ENCODE data around the gene PYCARD. TPM values are rescaled to one million over a fixed set of nuclear protein-coding genes. Genes with fewer than 3 reads are reported as not detected.

The PYCARD gene
- total RNA-seq, 1 donor from 2014 or later, result 88.2 TPM

GRCh38 chr16:31225193-31225592, 22.6 kb upstream of the PYCARD start:
- TF ChIP-seq CTCF (IDR thresholded peaks at IDR 0.05; ENCODE audit: insufficient read depth, low read length, severe bottlenecking), result no peak
- Histone ChIP-seq H3K27me3 (ENCODE audit: control insufficient read depth, insufficient read depth, low read length) (no peaks in the 10 kb centered on the region), H3K4me3 (ENCODE audit: low read depth, low read length) (no peak overlapping the region), H3K36me3 (ENCODE audit: control insufficient read depth, insufficient read depth, low read length) (no peaks in the 10 kb centered on the region)
- DNase-seq (ENCODE audit: low read depth) (no peak), FAIRE-seq (no peak)

- Histone ChIP-seq H3K36me3 (ENCODE audit: control insufficient read depth, insufficient read depth, low read length) (no peaks in the 10 kb centered on the region), H3K4me3 (ENCODE audit: low read depth, low read length) (no peak overlapping the region), H3K27me3 (ENCODE audit: control insufficient read depth, insufficient read depth, low read length) (no peaks in the 10 kb centered on the region)
- FAIRE-seq (no peak), DNase-seq (ENCODE audit: low read depth) (no peak)
- no peak for TF ChIP-seq CTCF (IDR thresholded peaks at IDR 0.05; ENCODE audit: insufficient read depth, low read length, severe bottlenecking)
These were observed 21.8 kb upstream of the PYCARD start for GRCh38 chr16:31224092-31224955.

- DNase-seq (ENCODE audit: low read depth) (no peak), FAIRE-seq (no peak)
- Histone ChIP-seq H3K36me3 (ENCODE audit: control insufficient read depth, insufficient read depth, low read length) (no peaks in the 10 kb centered on the region), H3K27me3 (ENCODE audit: control insufficient read depth, insufficient read depth, low read length) (no peaks in the 10 kb centered on the region), H3K4me3 (ENCODE audit: low read depth, low read length) (no peak overlapping the region)
- TF ChIP-seq CTCF (IDR thresholded peaks at IDR 0.05; ENCODE audit: insufficient read depth, low read length, severe bottlenecking), result no peak
These were observed 20.5 kb upstream of the PYCARD start for GRCh38 chr16:31223044-31223443.

GRCh38 chr16:31221357-31222160, 19.0 kb upstream of the PYCARD start:
- no peak overlapping the region for H3K4me3 ChIP-seq (ENCODE audit: low read depth, low read length)
- FAIRE-seq, result peak; percentile 83
- no peaks in the 10 kb centered on the region for H3K36me3 ChIP-seq (ENCODE audit: control insufficient read depth, insufficient read depth, low read length)
- no peak for DNase-seq (ENCODE audit: low read depth)
- peaks cover 5% of the 10 kb centered on the region for H3K27me3 ChIP-seq (ENCODE audit: control insufficient read depth, insufficient read depth, low read length)
- TF ChIP-seq CTCF (IDR thresholded peaks at IDR 0.05; ENCODE audit: insufficient read depth, low read length, severe bottlenecking), result no peak

GRCh38 chr16:31219154-31219741, 16.7 kb upstream of the PYCARD start:
- no peak for DNase-seq (ENCODE audit: low read depth)
- FAIRE-seq, result no peak
- no peaks in the 10 kb centered on the region for H3K36me3 ChIP-seq (ENCODE audit: control insufficient read depth, insufficient read depth, low read length)
- H3K27me3 ChIP-seq (ENCODE audit: control insufficient read depth, insufficient read depth, low read length), result peaks cover 21% of the 10 kb centered on the region
- TF ChIP-seq CTCF (IDR thresholded peaks at IDR 0.05; ENCODE audit: insufficient read depth, low read length, severe bottlenecking), result no peak
- no peak overlapping the region for H3K4me3 ChIP-seq (ENCODE audit: low read depth, low read length)
